Liver (tissue), 9 donors: ENCODE data around the gene KCNQ4. TPM values are rescaled to one million over a fixed set of nuclear protein-coding genes. Genes with fewer than 3 reads are reported as not detected.

ENCODE experiments used
- DNase-seq: peaks from one replicate; pipeline ENCODE4 v3.0.0-alpha.2; 2017; ENCODE audit warnings: low spot score
- H3K27ac ChIP-seq, 2 donors: one replicate each; pipeline ENCODE4 v1.7.0; 2013; ENCODE audit warnings: inconsistent platforms in 2 of 2, low read length in 2 of 2, control low read depth in 1 of 2, low read depth in 1 of 2, mild to moderate bottlenecking in 1 of 2
- H3K27me3 ChIP-seq, 4 donors: one replicate each; pipeline versions ENCODE4 v1.6.1 to v1.7.0; 2013; ENCODE audit warnings: low read length in 3 of 4, inconsistent platforms in 1 of 4, mild to moderate bottlenecking in 1 of 4, moderate library complexity in 1 of 4; ENCODE audit not compliant: control insufficient read depth in 4 of 4, insufficient read depth in 4 of 4
- H3K36me3 ChIP-seq, 4 donors: one replicate each; pipeline versions ENCODE4 v1.6.1 to v1.7.0; 2013; ENCODE audit warnings: low read length in 3 of 4, mild to moderate bottlenecking in 3 of 4, low read depth in 1 of 4, moderate library complexity in 1 of 4; ENCODE audit not compliant: control insufficient read depth in 4 of 4, insufficient read depth in 3 of 4
- H3K4me1 ChIP-seq, 4 donors: one replicate each; pipeline versions ENCODE4 v1.6.1 to v1.7.0; 2013; ENCODE audit warnings: low read length in 3 of 4, mild to moderate bottlenecking in 3 of 4, moderate library complexity in 1 of 4; ENCODE audit not compliant: control insufficient read depth in 4 of 4, insufficient read depth in 4 of 4
- H3K4me3 ChIP-seq, 3 donors: one replicate each; pipeline versions ENCODE4 v1.6.1 to v1.7.0; 2013; ENCODE audit warnings: low read length in 3 of 3, control low read depth in 1 of 3, low read depth in 1 of 3, mild to moderate bottlenecking in 1 of 3
- H3K9ac ChIP-seq, 2 donors: one replicate each; pipeline ENCODE4 v1.7.0; 2013; ENCODE audit warnings: low read length in 2 of 2, mild to moderate bottlenecking in 2 of 2, moderate library complexity in 2 of 2, control low read depth in 1 of 2, low read depth in 1 of 2
- H3K9me3 ChIP-seq, 4 donors: one replicate each; pipeline versions ENCODE4 v1.6.1 to v1.7.0; 2013; ENCODE audit warnings: low read length in 3 of 4; ENCODE audit not compliant: control insufficient read depth in 4 of 4
- EGR1 ChIP-seq, 2 donors: IDR thresholded peaks; 2 replicates each; pipeline ENCODE4 v1.6.1; 2016 to 2018; ENCODE audit warnings: antibody characterized with exemption in 2 of 2, low read depth in 2 of 2
- FOXA2 ChIP-seq: IDR thresholded peaks from 2 replicates; pipeline ENCODE4 v1.6.1; 2016; ENCODE audit warnings: antibody characterized with exemption
- GABPA ChIP-seq, 2 donors: IDR thresholded peaks in 1 of 2; conservative IDR thresholded peaks in 1 of 2; 2 replicates each; pipeline ENCODE4 v1.6.1; 2016; ENCODE audit warnings: antibody characterized with exemption in 2 of 2, mild to moderate bottlenecking in 1 of 2, moderate library complexity in 1 of 2
- HNF4G ChIP-seq: IDR thresholded peaks from 2 replicates; pipeline ENCODE4 v1.6.1; 2016; ENCODE audit warnings: antibody characterized with exemption
- JUND ChIP-seq, 2 donors: IDR thresholded peaks; 2 replicates each; pipeline ENCODE4 v1.6.1; 2016; ENCODE audit warnings: antibody characterized with exemption in 2 of 2
- SP1 ChIP-seq: IDR thresholded peaks from 2 replicates; pipeline ENCODE4 v1.6.1; 2018; ENCODE audit warnings: antibody characterized with exemption, mild to moderate bottlenecking
- TAF1 ChIP-seq: conservative IDR thresholded peaks from 2 replicates; pipeline ENCODE4 v1.6.1; 2016; ENCODE audit warnings: antibody characterized with exemption, mild to moderate bottlenecking
- YY1 ChIP-seq: IDR thresholded peaks from 2 replicates; pipeline ENCODE4 v1.6.1; 2016; ENCODE audit warnings: antibody characterized with exemption, mild to moderate bottlenecking
- WGBS: extraction: QIAGEN DNeasy Blood & Tissue Kit; methylation state at CpG from one replicate; pipeline ENCODE4 v1.1.7; 2013; 5-methylcytosine and 5-hydroxymethylcytosine counted together
- polyA plus RNA-seq, 2 donors: library from polyadenylated mRNA; stranded (reverse) in 1 of 2; unstranded in 1 of 2; fragments of 200-250 nt in 1 of 2; fragments of >200 nt in 1 of 2; fragmentation: Nextera tagmentation in 1 of 2; extraction: Ambion mirVana in 1 of 2; gene quantifications; one replicate each; pipeline versions ENCODE4 v1.2.1 to v1.2.3, GENCODE V29; 2013 to 2015
- total RNA-seq, 2 donors: library from RNA; depleted of rRNA; stranded (reverse); fragments of >200 nt; gene quantifications; one replicate each; pipeline ENCODE4 v1.2.3, GENCODE V29; 2014
- TF ChIP-seq, protein P1 (sequence below): fragments of 150-350 bp; IDR thresholded peaks from 2 replicates; pipeline ENCODE4 v1.5.1; 2017; ENCODE audit warnings: improper control_type of control experiment, low read depth, low read length; ENCODE audit not compliant: missing input control
- TF ChIP-seq, protein P2 (sequence below): IDR thresholded peaks from 2 replicates; pipeline ENCODE4 v1.6.1; 2016; ENCODE audit warnings: antibody characterized with exemption
- TF ChIP-seq, protein P3 (sequence below): IDR thresholded peaks from 2 replicates; pipeline ENCODE4 v1.6.1; 2016; ENCODE audit warnings: antibody characterized with exemption
- TF ChIP-seq, protein P4 (sequence below): IDR thresholded peaks from 2 replicates; pipeline ENCODE4 v1.6.1; 2016; ENCODE audit warnings: antibody characterized with exemption, mild to moderate bottlenecking
- TF ChIP-seq, protein P5 (sequence below): IDR thresholded peaks from 2 replicates; pipeline ENCODE4 v1.6.1; 2016; ENCODE audit warnings: antibody characterized with exemption
- donor health status: healthy.
- donor health status: healthy.
- donor health status: healthy.
- donor health status: healthy.
- donor health status: healthy.

KCNQ4 gene
- total and polyA plus RNA-seq, 4 donors: 0.10 to 2.1 (median 0.27) TPM

DNA sequence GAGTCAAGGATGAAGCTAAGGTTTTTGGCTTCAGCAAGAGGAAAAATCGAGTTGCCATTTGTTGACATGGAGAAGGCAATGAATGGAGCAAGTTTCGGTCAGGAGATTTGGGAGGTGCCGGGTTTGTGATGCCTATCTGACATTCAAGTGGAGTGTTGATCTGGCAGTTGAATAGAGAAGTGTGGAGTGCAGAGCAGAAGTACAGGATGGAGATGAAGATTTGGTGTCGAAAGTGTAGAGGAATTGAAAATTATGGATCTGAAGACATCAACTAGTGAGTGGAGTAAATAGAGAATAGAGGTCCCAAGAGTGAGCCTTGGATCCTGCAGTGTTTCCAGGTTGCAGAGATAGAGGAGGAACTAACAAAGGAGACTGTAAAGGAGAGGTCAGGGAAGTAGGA, 52.7 kb downstream of the KCNQ4 start:
- TF ChIP-seq, protein P1, sequence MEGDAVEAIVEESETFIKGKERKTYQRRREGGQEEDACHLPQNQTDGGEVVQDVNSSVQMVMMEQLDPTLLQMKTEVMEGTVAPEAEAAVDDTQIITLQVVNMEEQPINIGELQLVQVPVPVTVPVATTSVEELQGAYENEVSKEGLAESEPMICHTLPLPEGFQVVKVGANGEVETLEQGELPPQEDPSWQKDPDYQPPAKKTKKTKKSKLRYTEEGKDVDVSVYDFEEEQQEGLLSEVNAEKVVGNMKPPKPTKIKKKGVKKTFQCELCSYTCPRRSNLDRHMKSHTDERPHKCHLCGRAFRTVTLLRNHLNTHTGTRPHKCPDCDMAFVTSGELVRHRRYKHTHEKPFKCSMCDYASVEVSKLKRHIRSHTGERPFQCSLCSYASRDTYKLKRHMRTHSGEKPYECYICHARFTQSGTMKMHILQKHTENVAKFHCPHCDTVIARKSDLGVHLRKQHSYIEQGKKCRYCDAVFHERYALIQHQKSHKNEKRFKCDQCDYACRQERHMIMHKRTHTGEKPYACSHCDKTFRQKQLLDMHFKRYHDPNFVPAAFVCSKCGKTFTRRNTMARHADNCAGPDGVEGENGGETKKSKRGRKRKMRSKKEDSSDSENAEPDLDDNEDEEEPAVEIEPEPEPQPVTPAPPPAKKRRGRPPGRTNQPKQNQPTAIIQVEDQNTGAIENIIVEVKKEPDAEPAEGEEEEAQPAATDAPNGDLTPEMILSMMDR: no peak
- TF ChIP-seq, protein P2, sequence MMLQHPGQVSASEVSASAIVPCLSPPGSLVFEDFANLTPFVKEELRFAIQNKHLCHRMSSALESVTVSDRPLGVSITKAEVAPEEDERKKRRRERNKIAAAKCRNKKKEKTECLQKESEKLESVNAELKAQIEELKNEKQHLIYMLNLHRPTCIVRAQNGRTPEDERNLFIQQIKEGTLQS: no peak
- TF ChIP-seq HNF4G (no peak), FOXA2 (no peak), GABPA (IDR thresholded peaks at IDR 0.05 in 1 of 2, conservative IDR thresholded peaks at IDR 0.05 in 1 of 2) (no peak), TAF1 (no peak), YY1 (no peak)
- TF ChIP-seq, protein P3, sequence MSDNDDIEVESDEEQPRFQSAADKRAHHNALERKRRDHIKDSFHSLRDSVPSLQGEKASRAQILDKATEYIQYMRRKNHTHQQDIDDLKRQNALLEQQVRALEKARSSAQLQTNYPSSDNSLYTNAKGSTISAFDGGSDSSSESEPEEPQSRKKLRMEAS: no peak
- H3K9ac ChIP-seq: no peak overlapping the region
- no peaks in the 10 kb centered on the region for H3K9me3 ChIP-seq
- no peak for DNase-seq
- H3K27me3 ChIP-seq: no peaks in the 10 kb centered on the region
- no peak overlapping the region for H3K27ac ChIP-seq
- H3K4me3 ChIP-seq: no peak overlapping the region
- peaks cover 0 to 3% (median 0%) of the 10 kb centered on the region in 4 donors for H3K4me1 ChIP-seq
- no peaks in the 10 kb centered on the region for H3K36me3 ChIP-seq
- WGBS: 83% methylated on average over 4 of the region's 4 CpGs

DNA sequence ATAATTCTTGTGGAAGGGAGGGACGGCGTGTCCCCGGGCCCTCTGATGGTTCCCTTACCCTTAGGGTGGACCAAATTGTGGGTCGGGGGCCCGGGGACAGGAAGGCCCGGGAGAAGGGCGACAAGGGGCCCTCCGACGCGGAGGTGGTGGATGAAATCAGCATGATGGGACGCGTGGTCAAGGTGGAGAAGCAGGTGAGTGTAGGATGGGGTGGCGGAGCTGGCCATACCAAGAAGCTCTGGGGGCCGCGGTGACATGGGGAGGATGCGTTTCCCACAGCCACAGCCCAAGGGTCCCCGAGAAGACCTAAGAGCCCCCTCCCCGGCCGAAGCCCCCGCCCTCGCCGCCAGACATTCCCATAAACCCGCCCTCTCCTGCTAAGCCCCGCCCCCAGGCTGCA, 54.0 kb downstream of the KCNQ4 start:
- Histone ChIP-seq H3K9me3 (no peaks in the 10 kb centered on the region), H3K9ac (no peak overlapping the region), H3K27ac (no peak overlapping the region), H3K4me3 (no peak overlapping the region), H3K27me3 (no peaks in the 10 kb centered on the region), H3K4me1 (peaks cover 0 to 3% (median 0%) of the 10 kb centered on the region in 4 donors), H3K36me3 (no peaks in the 10 kb centered on the region)
- no peak for DNase-seq
- TF ChIP-seq, protein P4, sequence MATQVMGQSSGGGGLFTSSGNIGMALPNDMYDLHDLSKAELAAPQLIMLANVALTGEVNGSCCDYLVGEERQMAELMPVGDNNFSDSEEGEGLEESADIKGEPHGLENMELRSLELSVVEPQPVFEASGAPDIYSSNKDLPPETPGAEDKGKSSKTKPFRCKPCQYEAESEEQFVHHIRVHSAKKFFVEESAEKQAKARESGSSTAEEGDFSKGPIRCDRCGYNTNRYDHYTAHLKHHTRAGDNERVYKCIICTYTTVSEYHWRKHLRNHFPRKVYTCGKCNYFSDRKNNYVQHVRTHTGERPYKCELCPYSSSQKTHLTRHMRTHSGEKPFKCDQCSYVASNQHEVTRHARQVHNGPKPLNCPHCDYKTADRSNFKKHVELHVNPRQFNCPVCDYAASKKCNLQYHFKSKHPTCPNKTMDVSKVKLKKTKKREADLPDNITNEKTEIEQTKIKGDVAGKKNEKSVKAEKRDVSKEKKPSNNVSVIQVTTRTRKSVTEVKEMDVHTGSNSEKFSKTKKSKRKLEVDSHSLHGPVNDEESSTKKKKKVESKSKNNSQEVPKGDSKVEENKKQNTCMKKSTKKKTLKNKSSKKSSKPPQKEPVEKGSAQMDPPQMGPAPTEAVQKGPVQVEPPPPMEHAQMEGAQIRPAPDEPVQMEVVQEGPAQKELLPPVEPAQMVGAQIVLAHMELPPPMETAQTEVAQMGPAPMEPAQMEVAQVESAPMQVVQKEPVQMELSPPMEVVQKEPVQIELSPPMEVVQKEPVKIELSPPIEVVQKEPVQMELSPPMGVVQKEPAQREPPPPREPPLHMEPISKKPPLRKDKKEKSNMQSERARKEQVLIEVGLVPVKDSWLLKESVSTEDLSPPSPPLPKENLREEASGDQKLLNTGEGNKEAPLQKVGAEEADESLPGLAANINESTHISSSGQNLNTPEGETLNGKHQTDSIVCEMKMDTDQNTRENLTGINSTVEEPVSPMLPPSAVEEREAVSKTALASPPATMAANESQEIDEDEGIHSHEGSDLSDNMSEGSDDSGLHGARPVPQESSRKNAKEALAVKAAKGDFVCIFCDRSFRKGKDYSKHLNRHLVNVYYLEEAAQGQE: no peak
- TF ChIP-seq, protein P5, sequence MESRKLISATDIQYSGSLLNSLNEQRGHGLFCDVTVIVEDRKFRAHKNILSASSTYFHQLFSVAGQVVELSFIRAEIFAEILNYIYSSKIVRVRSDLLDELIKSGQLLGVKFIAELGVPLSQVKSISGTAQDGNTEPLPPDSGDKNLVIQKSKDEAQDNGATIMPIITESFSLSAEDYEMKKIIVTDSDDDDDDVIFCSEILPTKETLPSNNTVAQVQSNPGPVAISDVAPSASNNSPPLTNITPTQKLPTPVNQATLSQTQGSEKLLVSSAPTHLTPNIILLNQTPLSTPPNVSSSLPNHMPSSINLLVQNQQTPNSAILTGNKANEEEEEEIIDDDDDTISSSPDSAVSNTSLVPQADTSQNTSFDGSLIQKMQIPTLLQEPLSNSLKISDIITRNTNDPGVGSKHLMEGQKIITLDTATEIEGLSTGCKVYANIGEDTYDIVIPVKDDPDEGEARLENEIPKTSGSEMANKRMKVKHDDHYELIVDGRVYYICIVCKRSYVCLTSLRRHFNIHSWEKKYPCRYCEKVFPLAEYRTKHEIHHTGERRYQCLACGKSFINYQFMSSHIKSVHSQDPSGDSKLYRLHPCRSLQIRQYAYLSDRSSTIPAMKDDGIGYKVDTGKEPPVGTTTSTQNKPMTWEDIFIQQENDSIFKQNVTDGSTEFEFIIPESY: no peak
- TF ChIP-seq, protein P3: no peak
- no peak for TF ChIP-seq GABPA (IDR thresholded peaks at IDR 0.05 in 1 of 2, conservative IDR thresholded peaks at IDR 0.05 in 1 of 2)
- TF ChIP-seq EGR1 (IDR thresholded peaks at IDR 0.05; ENCODE audit: low read depth in 2 of 2): no peak
- no peak for TF ChIP-seq FOXA2
- no peak for TF ChIP-seq YY1
- no peak for TF ChIP-seq TAF1
- TF ChIP-seq, protein P2: no peak
- no peak for TF ChIP-seq SP1
- TF ChIP-seq, protein P1: no peak
- TF ChIP-seq JUND (IDR thresholded peaks at IDR 0.05): no peak
- 78% methylated on average over 24 of the region's 24 CpGs for WGBS
